Right forelimb (tissue), 1 donor: ENCODE results near the gene MTSS2.

ENCODE experiments used
- DNase-seq: peaks from one replicate; pipeline ENCODE4 v3.0.0-alpha.2; 2018

MTSS2 gene

DNA sequence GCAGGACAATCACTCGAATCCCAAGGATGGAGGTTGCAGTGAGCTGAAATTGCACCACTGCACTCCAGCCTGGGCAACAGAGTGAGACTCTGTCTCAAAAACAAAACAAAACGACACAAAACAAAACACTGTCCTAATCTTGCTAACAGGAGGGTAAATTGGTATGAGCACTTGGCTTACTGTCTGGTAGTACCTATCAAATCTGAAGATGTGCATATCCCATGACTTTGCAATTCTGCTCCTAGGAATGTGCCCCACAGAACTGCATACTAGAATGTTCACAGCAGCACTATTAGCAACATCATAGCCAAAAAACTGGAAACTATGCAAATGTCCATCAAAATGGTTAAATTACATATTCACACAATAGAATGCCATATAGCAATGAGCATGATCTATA, 15.7 kb downstream of the MTSS2 start:
- DNase-seq: no peak

DNA sequence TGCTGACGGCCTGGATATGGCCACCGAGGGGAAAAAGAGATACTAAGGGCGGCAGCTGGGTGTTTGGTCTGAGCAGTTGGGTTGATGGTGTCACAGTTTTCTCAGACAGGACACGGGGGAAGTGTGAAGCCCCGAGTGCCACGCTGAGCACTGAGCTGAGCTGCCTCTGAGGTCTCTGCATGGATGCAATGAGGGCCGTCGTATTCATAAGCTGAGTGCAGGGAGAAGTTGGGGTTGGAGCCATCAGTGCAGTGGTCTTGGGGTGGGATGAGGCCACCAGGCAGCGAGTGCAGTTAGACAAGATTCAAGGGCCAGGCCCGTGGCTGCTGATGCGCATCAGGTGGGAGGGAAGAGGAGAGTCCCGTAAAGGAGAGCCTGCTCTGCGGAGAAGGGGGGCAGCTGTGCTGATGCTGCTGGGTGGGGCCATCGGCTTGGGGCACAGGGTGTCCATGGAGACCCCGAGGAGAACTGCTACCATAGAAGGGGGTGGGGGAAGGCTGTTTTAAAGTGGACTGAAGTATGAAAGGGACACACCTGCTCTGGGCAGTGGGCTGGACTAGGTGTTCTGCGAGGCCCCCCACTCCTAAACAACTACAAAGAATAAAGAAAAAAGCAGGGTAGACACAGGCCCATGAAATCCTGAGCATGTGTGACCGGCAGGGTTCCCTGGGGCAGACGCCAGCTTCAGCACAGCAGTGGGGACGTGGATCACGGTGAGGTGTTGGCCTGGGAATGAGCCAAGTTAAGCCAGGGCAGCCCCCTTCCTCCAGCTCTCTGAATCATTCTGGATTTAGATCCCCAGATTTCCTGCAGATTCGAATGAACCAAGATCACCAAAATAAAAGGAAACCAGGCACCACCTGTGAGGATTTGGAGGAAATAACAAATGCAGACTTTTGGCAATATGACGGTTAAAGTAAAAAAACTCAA, 19.8 kb downstream of the MTSS2 start:
- no peak for DNase-seq

DNA sequence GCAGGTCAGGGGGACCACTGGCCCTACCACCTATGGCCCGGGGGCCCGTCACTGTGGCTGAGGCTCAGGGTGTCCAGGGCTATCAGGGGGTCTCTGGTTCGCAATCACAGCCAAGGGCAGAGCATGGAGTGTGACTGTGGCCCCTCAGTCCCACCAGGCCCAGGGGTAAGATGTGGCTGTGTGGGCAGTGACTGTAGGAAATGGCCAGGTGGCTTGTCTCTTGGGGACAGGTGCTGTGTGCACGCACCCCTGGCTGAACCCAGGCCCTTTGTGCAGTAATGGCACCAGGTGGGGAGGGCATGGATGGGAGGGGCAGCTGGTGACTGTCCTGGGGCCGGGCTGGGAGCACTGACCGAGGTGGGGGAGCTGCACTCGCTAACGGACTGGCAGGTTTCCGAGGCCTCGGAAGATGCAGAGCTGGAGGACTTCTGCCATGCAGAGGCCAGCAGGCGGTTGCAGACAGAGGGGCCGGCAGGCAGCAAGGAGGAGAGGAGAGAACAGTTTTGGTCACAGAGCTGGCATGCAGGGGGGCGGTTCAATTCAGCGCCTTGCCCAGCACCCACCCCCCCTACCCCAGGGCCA, 20.6 kb downstream of the MTSS2 start:
- DNase-seq: no peak

DNA sequence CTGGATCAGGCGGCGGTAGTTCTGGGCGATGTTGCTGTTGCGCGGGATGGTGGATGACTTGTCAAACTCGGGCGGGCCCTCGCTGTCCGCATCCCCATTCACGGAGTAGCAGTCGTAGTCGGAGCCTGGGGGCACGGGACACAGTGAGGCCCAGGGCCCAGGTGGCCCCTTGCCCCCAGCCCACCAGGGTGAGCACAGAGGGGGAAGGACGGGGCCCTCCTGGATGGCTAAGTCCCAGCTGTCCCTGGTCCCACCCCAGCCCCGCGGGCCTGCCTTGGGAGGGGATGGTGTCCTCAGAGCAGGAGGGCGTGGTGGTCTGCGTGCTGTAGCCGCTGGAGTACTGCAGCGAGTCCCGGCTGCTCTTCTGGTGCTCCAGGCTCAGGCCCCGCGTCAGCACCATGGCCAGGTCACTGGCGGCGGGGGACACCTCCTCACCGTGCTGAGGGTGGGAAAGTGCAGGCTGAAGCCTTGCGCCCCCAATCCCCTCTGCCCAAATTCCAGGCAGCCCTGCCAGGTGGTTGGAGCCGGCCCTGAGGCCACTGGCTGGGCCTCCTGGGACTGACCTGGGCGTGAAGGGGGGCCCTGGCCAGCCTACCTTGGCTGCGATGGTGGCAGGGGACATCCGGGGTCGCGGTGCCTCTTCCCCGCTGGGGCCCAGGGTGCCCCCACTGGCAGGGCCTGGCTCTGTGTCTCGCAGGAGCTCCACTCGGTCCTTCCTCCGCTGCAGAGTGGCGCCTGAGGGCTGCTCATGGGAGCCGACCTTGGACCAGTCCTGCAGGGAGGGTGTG, 21.3 kb downstream of the MTSS2 start:
- peak; percentile 48 for DNase-seq

GRCh38 chr16:70663524-70664324, 22.1 kb downstream of the MTSS2 start:
- no peak for DNase-seq

GRCh38 chr16:70662991-70663523, 22.8 kb downstream of the MTSS2 start:
- DNase-seq: no peak

- peak; percentile 76 for DNase-seq
Measured at GRCh38 chr16:70661918-70662641, 23.8 kb downstream of the MTSS2 start.

GRCh38 chr16:70661534-70661917, 24.3 kb downstream of the MTSS2 start:
- DNase-seq: no peak

DNA sequence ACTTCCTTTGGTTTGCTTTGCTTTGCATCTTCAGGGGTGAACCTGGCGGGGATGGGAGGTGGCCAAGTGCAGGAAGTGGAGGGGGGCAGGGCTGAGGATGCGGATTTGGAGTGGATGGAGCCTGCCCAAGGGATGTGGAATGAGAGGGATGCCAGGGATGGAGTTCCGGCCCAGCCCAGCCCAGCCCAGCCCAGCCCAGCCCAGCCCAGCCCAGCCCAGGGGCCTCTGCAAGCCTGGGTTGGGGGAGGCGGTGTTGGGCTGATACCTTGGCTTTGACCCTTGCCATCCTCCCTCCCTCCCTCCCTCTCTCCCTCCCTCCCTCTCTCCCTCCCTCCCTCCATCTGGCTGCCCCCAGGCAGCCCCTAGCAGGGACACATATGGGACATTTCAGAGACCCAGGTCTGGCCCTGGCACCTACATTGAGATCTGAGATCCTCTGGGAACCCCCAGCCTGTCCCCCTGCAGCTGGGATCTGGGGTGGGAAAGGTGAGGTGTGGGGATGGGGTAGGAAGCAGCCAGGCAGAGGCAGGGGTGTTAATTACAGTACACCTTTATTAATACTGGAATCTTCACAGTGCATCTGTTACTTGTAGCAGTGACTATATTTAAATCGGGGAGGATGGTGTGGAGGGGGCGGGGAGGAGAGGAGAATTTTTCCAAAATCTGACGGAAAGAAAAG, 25.0 kb downstream of the MTSS2 start:
- no peak for DNase-seq

- DNase-seq: no peak
Measured at GRCh38 chr16:70659953-70660671, 25.7 kb downstream of the MTSS2 start.

DNA sequence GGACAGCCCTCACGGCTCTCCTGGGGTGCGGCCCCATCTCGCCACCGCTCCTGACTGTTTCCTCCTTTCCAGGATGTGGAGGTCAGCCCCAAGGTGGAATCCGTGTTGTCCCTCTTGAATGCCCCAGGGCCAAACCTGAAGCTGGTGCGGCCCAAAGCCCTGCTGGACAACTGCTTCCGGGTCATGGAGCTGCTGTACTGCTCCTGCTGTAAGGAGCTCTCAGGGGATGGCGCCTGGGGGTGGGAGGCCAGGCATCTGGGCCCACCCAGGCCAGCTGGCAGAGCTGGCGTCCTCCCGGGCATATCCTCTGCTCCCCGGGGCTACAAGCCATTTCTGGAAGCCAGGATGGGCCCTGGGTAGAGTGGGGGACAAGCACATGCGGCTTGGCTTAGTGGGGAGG, 26.3 kb downstream of the MTSS2 start:
- no peak for DNase-seq

DNA sequence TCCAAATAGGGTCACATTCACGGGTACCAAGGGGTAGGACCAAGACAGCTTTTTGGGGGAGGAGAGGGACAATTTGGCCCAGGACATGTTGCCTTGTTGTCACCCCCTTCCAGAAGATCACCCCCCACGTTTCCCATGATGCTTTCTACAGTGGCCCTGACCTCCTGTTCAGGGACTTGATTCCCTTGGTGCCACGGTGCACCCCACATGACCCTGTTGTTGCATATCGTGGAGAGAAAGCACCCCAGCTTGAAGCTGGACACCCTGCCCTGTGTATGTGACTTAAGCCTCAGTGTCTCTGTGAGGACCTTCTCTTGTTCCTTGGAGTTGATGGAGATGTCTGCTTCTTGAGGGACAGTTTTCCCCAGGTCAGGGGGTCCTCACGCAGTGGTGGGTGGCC, 26.9 kb downstream of the MTSS2 start:
- DNase-seq: no peak

DNA sequence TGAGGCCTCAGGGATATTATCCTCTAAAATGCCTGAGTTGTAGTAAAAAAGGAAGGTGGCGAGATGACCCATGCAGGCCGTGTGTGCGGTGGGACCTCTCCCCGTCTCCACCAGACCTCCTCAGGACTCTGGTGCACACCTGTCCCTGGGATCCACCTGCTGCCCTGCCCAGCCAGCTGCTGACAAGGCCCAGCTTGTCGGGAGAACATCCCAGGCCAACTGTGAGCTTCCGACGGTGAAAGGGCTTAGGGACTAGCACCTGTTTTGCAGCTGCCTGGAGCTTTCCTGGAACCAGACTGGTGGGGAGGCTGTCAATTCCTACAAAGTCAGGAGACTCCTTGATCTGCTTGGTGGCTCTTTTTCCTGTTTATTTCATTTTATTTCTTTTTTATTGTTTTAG, 27.9 kb downstream of the MTSS2 start:
- peak; percentile 51 for DNase-seq

- no peak for DNase-seq
Measured at GRCh38 chr16:70656712-70657263, 29.1 kb downstream of the MTSS2 start.

DNA sequence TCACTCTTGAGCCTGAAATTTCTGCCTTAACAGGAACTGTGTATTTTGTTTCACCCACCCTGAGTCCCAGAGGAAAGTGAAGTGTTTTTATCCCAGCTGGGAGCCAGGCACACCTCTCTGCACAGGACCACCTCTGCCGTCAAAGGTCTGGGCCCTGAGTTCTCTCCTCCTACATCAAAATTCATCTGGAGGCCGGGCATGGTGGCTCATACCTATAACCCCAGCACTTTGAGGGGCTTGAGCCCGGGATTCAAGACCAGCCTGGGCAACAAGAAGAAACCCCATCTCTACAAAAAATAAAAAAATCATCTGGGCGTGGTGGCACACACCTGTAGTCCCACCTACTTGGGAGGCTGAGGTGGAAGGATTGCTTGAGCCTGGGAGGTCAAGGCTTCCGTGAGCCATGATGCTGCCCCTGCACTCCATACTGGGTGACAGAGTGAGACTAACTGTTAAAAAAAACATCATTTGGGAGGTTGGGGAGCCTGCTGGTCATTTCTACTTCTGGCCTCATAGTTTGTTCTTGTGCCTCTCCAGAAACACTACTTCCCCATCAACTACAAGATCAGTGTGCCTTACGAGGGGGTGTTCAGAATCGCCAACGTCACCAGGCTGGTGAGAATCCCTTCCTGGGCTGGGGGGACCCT, 29.7 kb downstream of the MTSS2 start:
- no peak for DNase-seq

DNA sequence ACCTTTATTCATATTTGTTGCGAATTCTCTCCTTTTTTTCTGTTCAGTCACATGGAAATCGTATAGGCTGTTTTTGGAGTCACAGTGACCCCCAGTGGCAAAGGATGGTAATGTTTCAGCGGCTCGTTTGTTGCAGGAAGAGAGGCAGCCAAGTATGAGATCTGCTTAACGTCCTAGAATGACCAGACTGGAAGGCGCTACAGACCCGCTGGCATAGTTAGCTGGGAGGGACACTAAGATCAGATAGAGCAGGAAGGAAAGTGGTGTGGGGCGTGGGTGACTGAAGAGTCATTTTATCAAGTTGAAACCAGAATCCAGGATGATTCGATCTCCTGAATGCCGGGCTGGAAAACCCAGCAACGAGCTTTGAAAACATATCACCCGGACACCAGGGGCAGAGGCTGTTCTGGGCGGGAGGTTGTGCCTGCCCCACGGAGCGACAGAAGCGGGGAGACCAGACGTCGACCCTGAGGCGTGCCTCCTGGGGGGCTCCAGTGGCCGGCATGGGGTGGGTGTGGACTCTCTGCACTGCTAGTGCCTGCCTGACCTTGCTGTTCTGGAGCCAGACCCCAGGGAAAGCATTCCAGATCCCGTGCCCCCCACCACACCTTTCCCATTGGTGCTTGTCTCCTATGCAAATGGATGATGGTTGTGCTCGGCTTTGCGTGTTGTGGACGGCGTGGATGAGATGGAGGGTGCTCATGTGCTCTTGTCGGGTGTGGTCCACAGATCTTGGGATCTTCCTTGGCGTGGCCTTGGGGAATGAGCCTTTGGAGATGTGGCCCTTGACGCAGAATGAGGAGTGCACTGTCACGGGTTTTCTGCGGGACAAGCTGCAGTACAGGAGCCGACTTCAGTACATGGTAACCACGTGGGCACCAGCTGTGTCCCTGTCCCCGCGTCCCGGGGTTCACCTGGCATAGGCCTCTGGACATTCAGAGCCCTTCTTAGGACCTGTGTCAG, 31.8 kb downstream of the MTSS2 start:
- DNase-seq: peak; percentile 94

DNA sequence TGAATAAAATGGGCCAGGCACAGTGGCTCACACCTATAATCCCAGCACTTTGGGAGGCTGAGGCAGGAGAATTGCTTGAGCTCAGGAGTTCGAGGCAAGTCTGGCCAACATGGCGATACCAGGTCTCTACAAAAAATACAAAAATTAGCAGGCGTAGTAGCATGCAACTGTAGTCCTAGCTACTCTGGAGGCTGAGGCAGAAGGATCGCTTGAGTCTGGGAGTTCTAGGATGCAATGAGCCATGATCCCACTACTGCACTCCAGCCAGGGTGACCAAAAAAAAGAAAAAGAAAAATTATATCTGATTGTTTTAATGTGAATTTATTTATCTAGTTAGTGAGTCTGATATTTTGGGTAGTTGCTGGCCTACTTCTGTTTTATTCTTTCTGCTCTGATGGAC, 32.4 kb downstream of the MTSS2 start:
- DNase-seq: no peak

GRCh38 chr16:70652322-70652721, 33.5 kb downstream of the MTSS2 start:
- no peak for DNase-seq
